IMR-90 (cell line): ENCODE data around the gene XRCC4. TPM values are rescaled to one million over a fixed set of nuclear protein-coding genes. Genes with fewer than 3 reads are reported as not detected.
A peak's percentile ranks its signal among the peaks of the same experiment; 100 is the strongest.

ENCODE experiments used
- ATAC-seq: fragments of 200-7000 bp; cut with Tn5 transposase; 2 replicates; pipeline ENCODE4 v1.9.1; 2020; ENCODE audit warnings: low read depth, mild to moderate bottlenecking, moderate library complexity
- BruUV-seq: library from RNA; stranded (reverse); fragments of 400-500 nt; replicated peaks from 2 replicates; lab custom pipeline; 2021; lab: Mats Ljungman, UMichigan
- CTCF ChIA-PET: fragments of 300-600 bp; formaldehyde crosslinking; extraction: SDS; loops from one replicate; lab custom pipeline; 2021; ENCODE audit warnings: antibody characterized with exemption; lab: Yijun Ruan, JAX
- POLR2A ChIA-PET: fragments of 300-600 bp; sonication (Branson Sonifier 250); formaldehyde crosslinking; loops from one replicate; lab custom pipeline; 2022; ENCODE audit warnings: antibody characterized with exemption; ENCODE audit not compliant: unreplicated experiment; lab: Charles Lee
- DNase-seq: peaks from one replicate; pipeline ENCODE4 v3.0.0; 2013
- H2AFZ ChIP-seq: replicated peaks from 2 replicates; pipeline ENCODE3; 2013; ENCODE audit warnings: low read length, mild to moderate bottlenecking; ENCODE audit not compliant: poor library complexity
- H2AK5ac ChIP-seq: 2 replicates; pipeline ENCODE4 v1.6.1; 2013; ENCODE audit warnings: low read depth, low read length, inconsistent platforms
- H2AK9ac ChIP-seq: replicated peaks from 2 replicates; pipeline ENCODE3; 2013; ENCODE audit warnings: mild to moderate bottlenecking, low read depth, low read length, moderate library complexity; ENCODE audit not compliant: poor library complexity
- H2BK120ac ChIP-seq: 2 replicates; pipeline ENCODE4 v1.6.1; 2013; ENCODE audit warnings: low read depth, low read length, inconsistent platforms
- H2BK15ac ChIP-seq: 3 replicates; pipeline ENCODE4 v1.6.1; 2013; ENCODE audit warnings: low read depth, low read length, inconsistent platforms
- H2BK20ac ChIP-seq: 2 replicates; pipeline ENCODE4 v1.6.1; 2013; ENCODE audit warnings: low read depth, mild to moderate bottlenecking, inconsistent platforms, low read length, moderate library complexity
- H2BK5ac ChIP-seq: 2 replicates; pipeline ENCODE4 v1.6.1; 2013; ENCODE audit warnings: mild to moderate bottlenecking, low read depth, low read length, inconsistent platforms; ENCODE audit not compliant: poor library complexity, severe bottlenecking
- H3K14ac ChIP-seq: replicated peaks from 2 replicates; pipeline ENCODE4 v1.6.1; 2013; ENCODE audit warnings: low read depth, low read length, inconsistent platforms
- H3K18ac ChIP-seq: 2 replicates; pipeline ENCODE4 v1.6.1; 2013; ENCODE audit warnings: low read depth, low read length, control low read depth
- H3K23ac ChIP-seq: 2 replicates; pipeline ENCODE4 v1.6.1; 2013; ENCODE audit warnings: low read depth, low read length, inconsistent platforms
- H3K27ac ChIP-seq: 2 replicates; pipeline ENCODE4 v1.5.1; 2013; ENCODE audit warnings: mild to moderate bottlenecking, control low read depth, low read length; ENCODE audit not compliant: insufficient read depth
- H3K27me3 ChIP-seq: 2 replicates; pipeline ENCODE4 v1.6.1; 2013; ENCODE audit warnings: low read length; ENCODE audit not compliant: control insufficient read depth, insufficient read depth
- H3K36me3 ChIP-seq: 2 replicates; pipeline ENCODE4 v1.6.1; 2013; ENCODE audit warnings: low read length, mixed read lengths; ENCODE audit not compliant: control insufficient read depth, insufficient read depth
- H3K4ac ChIP-seq: 2 replicates; pipeline ENCODE4 v1.6.1; 2013; ENCODE audit warnings: low read depth, low read length, inconsistent platforms
- H3K4me1 ChIP-seq: 2 replicates; pipeline ENCODE4 v1.6.1; 2013; ENCODE audit warnings: low read length, mixed read lengths; ENCODE audit not compliant: control insufficient read depth, insufficient read depth
- H3K4me2 ChIP-seq: 2 replicates; pipeline ENCODE4 v1.6.1; 2013; ENCODE audit warnings: low read depth, mild to moderate bottlenecking, control low read depth, low read length, moderate library complexity
- H3K4me3 ChIP-seq: 2 replicates; pipeline ENCODE4 v1.5.1; 2013; ENCODE audit warnings: low read depth, mild to moderate bottlenecking, control low read depth, low read length, moderate library complexity; ENCODE audit not compliant: insufficient read depth
- H3K56ac ChIP-seq: 2 replicates; pipeline ENCODE4 v1.6.1; 2013; ENCODE audit warnings: low read length, inconsistent platforms; ENCODE audit not compliant: insufficient read depth; ENCODE audit errors: extremely low read depth
- H3K79me1 ChIP-seq, 2 experiments: 2 replicates each; pipeline ENCODE4 v1.6.1; 2013; ENCODE audit warnings: low read length in 2 of 2, inconsistent platforms in 1 of 2, low read depth in 1 of 2
- H3K9ac ChIP-seq: 2 replicates; pipeline ENCODE4 v1.6.1; 2013; ENCODE audit warnings: low read depth, low read length, control low read depth
- H3K9me1 ChIP-seq: 2 replicates; pipeline ENCODE4 v1.6.1; 2013; ENCODE audit warnings: low read length, inconsistent platforms; ENCODE audit not compliant: insufficient read depth
- H3K9me3 ChIP-seq: 2 replicates; pipeline ENCODE4 v1.6.1; 2013; ENCODE audit warnings: low read length; ENCODE audit not compliant: control insufficient read depth, insufficient read depth
- H4K20me1 ChIP-seq: 2 replicates; pipeline ENCODE4 v1.6.1; 2013; ENCODE audit warnings: low read length, inconsistent platforms; ENCODE audit not compliant: insufficient read depth
- H4K5ac ChIP-seq: 2 replicates; pipeline ENCODE4 v1.6.1; 2013; ENCODE audit warnings: mild to moderate bottlenecking, low read depth, low read length, control low read depth
- H4K8ac ChIP-seq, 2 experiments: 2 replicates each; pipeline ENCODE4 v1.6.1; 2013; ENCODE audit warnings: low read depth in 2 of 2, low read length in 2 of 2, control low read depth in 1 of 2, inconsistent platforms in 1 of 2
- H4K91ac ChIP-seq: 2 replicates; pipeline ENCODE4 v1.6.1; 2013; ENCODE audit warnings: low read depth, low read length, inconsistent platforms; ENCODE audit not compliant: insufficient read depth
- BHLHE40 ChIP-seq: fragments of 150-350 bp; IDR thresholded peaks from 2 replicates; pipeline ENCODE4 v1.6.1; 2016; ENCODE audit warnings: mild to moderate bottlenecking, low read depth, low read length
- CEBPB ChIP-seq: IDR thresholded peaks from 2 replicates; pipeline ENCODE4 v1.6.1; 2012; ENCODE audit warnings: low read depth, low read length, improper control_type of control experiment
- CHD1 ChIP-seq: IDR thresholded peaks from 2 replicates; pipeline ENCODE4 v1.6.1; 2012; ENCODE audit warnings: low read depth, low read length, improper control_type of control experiment
- CTCF ChIP-seq: conservative IDR thresholded peaks from 2 replicates; pipeline ENCODE4 v1.5.1; 2012; ENCODE audit warnings: mild to moderate bottlenecking, low read depth, low read length, improper control_type of control experiment
- ELK1 ChIP-seq: fragments of 150-350 bp; IDR thresholded peaks from 2 replicates; pipeline ENCODE4 v1.6.1; 2016; ENCODE audit warnings: low read depth, mild to moderate bottlenecking, low read length, moderate library complexity, borderline replicate concordance
- MAFK ChIP-seq: IDR thresholded peaks from 2 replicates; pipeline ENCODE4 v1.6.1; 2012; ENCODE audit warnings: low read depth, low read length, improper control_type of control experiment
- MAZ ChIP-seq: IDR thresholded peaks from 2 replicates; pipeline ENCODE4 v1.6.1; 2012; ENCODE audit warnings: low read depth, mild to moderate bottlenecking, low read length, improper control_type of control experiment, moderate library complexity, borderline replicate concordance
- MXI1 ChIP-seq: IDR thresholded peaks from 2 replicates; pipeline ENCODE4 v1.6.1; 2012; ENCODE audit warnings: low read depth, mild to moderate bottlenecking, low read length, moderate library complexity, borderline replicate concordance
- NFE2L2 ChIP-seq: fragments of 150-350 bp; IDR thresholded peaks from 2 replicates; pipeline ENCODE4 v1.6.1; 2016; ENCODE audit warnings: low read depth, mild to moderate bottlenecking, low read length
- POLR2A ChIP-seq: IDR thresholded peaks from 2 replicates; pipeline ENCODE4 v1.6.1; 2012; ENCODE audit warnings: mild to moderate bottlenecking, low read depth, low read length
- RAD21 ChIP-seq: IDR thresholded peaks from 2 replicates; pipeline ENCODE4 v1.6.1; 2012; ENCODE audit warnings: low read length, improper control_type of control experiment
- RCOR1 ChIP-seq: IDR thresholded peaks from 2 replicates; pipeline ENCODE4 v1.6.1; 2012; ENCODE audit warnings: mild to moderate bottlenecking, low read length, improper control_type of control experiment; ENCODE audit not compliant: insufficient replicate concordance
- RFX5 ChIP-seq: IDR thresholded peaks from 2 replicates; pipeline ENCODE4 v1.8.0; 2012; ENCODE audit warnings: low read depth, mild to moderate bottlenecking, low read length, moderate library complexity
- USF2 ChIP-seq: fragments of 150-350 bp; IDR thresholded peaks from 2 replicates; pipeline ENCODE4 v1.6.1; 2017; ENCODE audit warnings: mild to moderate bottlenecking, antibody characterized with exemption, low read length, low read depth
- WGBS, 2 experiments: methylation state at CpG; one replicate each; pipeline versions ENCODE4 v1.1.5 to v1.1.7; 2013; ENCODE audit warnings: missing lambda C conversion rate in 2 of 2; ENCODE audit not compliant: insufficient read length in 1 of 2; ENCODE audit errors: extremely low coverage in 2 of 2; 5-methylcytosine and 5-hydroxymethylcytosine counted together
- dilution Hi-C: fragments of 300-500 bp; cut with HindIII; formaldehyde crosslinking; loops from one replicate; pipeline ENCODE4 v1.14.3; 2018; ENCODE audit warnings: low sequenced_read_pairs; ENCODE audit not compliant: unreplicated experiment
- in situ Hi-C: fragments of 300-500 bp; cut with MboI; formaldehyde crosslinking; loops from 3 replicates; pipeline ENCODE4 v1.14.3; 2019; ENCODE audit warnings: low sequenced_read_pairs, inconsistent platforms, mixed read lengths
- intact Hi-C: fragments of 100-400 bp; cut with micrococcal nuclease; formaldehyde crosslinking; loops from 2 replicates; pipeline ENCODE4 v1.10.0; 2022
- polyA plus RNA-seq, 3 experiments: library from polyadenylated mRNA; depleted of rRNA; stranded (reverse); fragments of >200 nt; gene quantifications; 2 replicates each; pipeline ENCODE4 v1.2.3, GENCODE V29; 2012; ENCODE audit warnings: low replicate concordance in 1 of 3
- total RNA-seq: library from RNA; depleted of rRNA; stranded (reverse); fragments of >200 nt; gene quantifications from 2 replicates; pipeline ENCODE4 v1.2.3, GENCODE V29; 2012

The XRCC4 gene
- total and polyA plus RNA-seq, 2 of the 4 experiments (the other 2 are of a cell fraction), result 3.5 to 4.7 TPM

- Histone ChIP-seq H3K4me2 (no peak overlapping the region), H2BK20ac (0 out of 2 replicates have a peak overlapping the region, but pooled peaks have one; percentile 29), H3K23ac (no peak overlapping the region), H3K27me3 (no peaks in the 10 kb centered on the region), H3K9ac (no peak overlapping the region), H2AK9ac (no peak overlapping the region), H2AK5ac (no peak overlapping the region), H3K4me3 (no peak overlapping the region), H3K4ac (no peak overlapping the region), H3K18ac (no peak overlapping the region; the same call in 1 of the 2 replicates), H3K14ac (no peak overlapping the region), H2AFZ (no peak overlapping the region), H4K5ac (no peak overlapping the region), H3K9me1 (no peaks in the 10 kb centered on the region), H2BK15ac (no peak overlapping the region), H4K8ac (no peak overlapping the region), H3K9me3 (no peaks in the 10 kb centered on the region), H4K91ac (no peak overlapping the region), H3K36me3 (no peaks in the 10 kb centered on the region), H3K4me1 (peaks cover 9% of the 10 kb centered on the region), H2BK120ac (no peak overlapping the region), H3K79me1 (peaks cover 4 to 23% of the 10 kb centered on the region in 2 experiments; a peak in 2 of 4 replicates), H4K20me1 (no peaks in the 10 kb centered on the region), H3K56ac (no peak overlapping the region), H2BK5ac (no peak overlapping the region), H3K27ac (no peak overlapping the region)
- no CpG with 5 or more reads among the region's 1 CpG for WGBS, 2 experiments
- ATAC-seq (no peak), DNase-seq (no peak)
- dilution Hi-C loops, result no loop called here
- BruUV-seq, result no TSS peak
- CTCF ChIA-PET, result no interaction called here
- in situ Hi-C loops, result loop anchor here (25.0 kb wide), 1 partner anchor 463 kb away; no protein-coding TSS in a partner anchor
- intact Hi-C loops, result no loop called here
- POLR2A ChIA-PET, result no interaction called here
- TF ChIP-seq MAZ (no peak), NFE2L2 (no peak), ELK1 (no peak), BHLHE40 (no peak), CEBPB (no peak), RCOR1 (no peak), POLR2A (no peak), RAD21 (no peak), MAFK (no peak), MXI1 (no peak), CHD1 (no peak), USF2 (no peak), RFX5 (no peak), CTCF (no peak)
Measured at GRCh38 chr5:83099445-83099844, 22.1 kb downstream of the XRCC4 start.
